ENCODE results near the gene WSCD2.

DNA sequence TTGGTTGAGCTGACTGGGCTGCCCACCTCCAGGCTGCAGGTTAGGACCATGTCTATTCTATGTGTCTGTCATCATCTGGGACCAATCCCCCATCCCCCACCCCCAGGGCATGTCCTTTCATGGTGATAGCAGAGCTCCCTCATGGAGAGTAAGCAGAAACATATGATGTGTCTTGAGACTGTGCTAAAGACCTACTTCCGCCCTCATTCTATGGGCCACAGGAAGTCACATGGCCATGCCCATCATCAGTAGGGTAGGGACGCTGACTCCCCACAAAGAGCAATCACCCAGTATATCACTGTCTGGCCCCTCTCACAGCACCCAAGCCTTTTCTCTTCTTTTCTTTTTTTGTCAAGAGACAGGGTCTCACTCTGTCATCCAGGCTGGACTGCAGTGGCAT is 110.3 kb downstream of the WSCD2 start:
- no peak for TF ChIP-seq POLR2A (IDR thresholded peaks at IDR 0.05)
- TF ChIP-seq CTCF (IDR thresholded peaks at IDR 0.05) = no peak
